Smooth muscle cell (in vitro differentiated cells): ENCODE results near the gene MPG. TPM values are rescaled to one million over a fixed set of nuclear protein-coding genes. Genes with fewer than 3 reads are reported as not detected.

Experiments
- DNase-seq: peaks from one replicate; lab custom pipeline; 2025; ENCODE audit not compliant: unreplicated experiment; lab: John Stamatoyannopoulos, UW
- H2AFZ ChIP-seq: fragments of 200-600 bp; sonication (generic); 2 replicates; pipeline ENCODE4 v1.6.0; 2016; ENCODE audit warnings: antibody characterized with exemption, low read depth, mild to moderate bottlenecking
- H3F3A ChIP-seq: fragments of 200-600 bp; sonication (generic); 2 replicates; pipeline ENCODE4 v1.6.0; 2017; ENCODE audit warnings: antibody characterized with exemption, low read depth
- H3K27ac ChIP-seq: fragments of 200-600 bp; sonication (generic); 2 replicates; pipeline ENCODE4 v1.5.1; 2016; ENCODE audit warnings: low read depth, mild to moderate bottlenecking
- H3K27me3 ChIP-seq: fragments of 200-600 bp; sonication (generic); 2 replicates; pipeline ENCODE4 v1.6.1; 2016; ENCODE audit warnings: low read depth, mild to moderate bottlenecking
- H3K36me3 ChIP-seq: fragments of 200-600 bp; sonication (generic); 2 replicates; pipeline ENCODE4 v1.5.1; 2016; ENCODE audit warnings: low read depth
- H3K4me1 ChIP-seq: fragments of 200-600 bp; sonication (generic); 2 replicates; pipeline ENCODE4 v1.5.1; 2016; ENCODE audit warnings: low read depth
- H3K4me2 ChIP-seq: fragments of 200-600 bp; sonication (generic); 2 replicates; pipeline ENCODE4 v1.6.0; 2016; ENCODE audit warnings: mild to moderate bottlenecking
- H3K4me3 ChIP-seq: fragments of 200-600 bp; sonication (generic); 2 replicates; pipeline ENCODE4 v1.5.1; 2016; ENCODE audit warnings: mild to moderate bottlenecking
- H3K79me2 ChIP-seq: fragments of 200-600 bp; sonication (generic); 2 replicates; pipeline ENCODE4 v1.6.0; 2016; ENCODE audit warnings: low read depth, mild to moderate bottlenecking
- H3K9ac ChIP-seq: fragments of 200-600 bp; sonication (generic); 2 replicates; pipeline ENCODE4 v1.6.0; 2016; ENCODE audit warnings: low read depth
- H3K9me3 ChIP-seq: fragments of 200-600 bp; sonication (generic); replicated peaks from 2 replicates; pipeline ENCODE4 v1.5.1; 2016; ENCODE audit warnings: low read depth
- H4K20me1 ChIP-seq: fragments of 200-600 bp; sonication (generic); 2 replicates; pipeline ENCODE4 v1.6.0; 2016; ENCODE audit warnings: low read depth
- CTCF ChIP-seq: fragments of 200-600 bp; sonication (generic); IDR thresholded peaks from 2 replicates; pipeline ENCODE4 v1.5.1; 2017; ENCODE audit warnings: borderline replicate concordance, mild to moderate bottlenecking, antibody characterized with exemption; ENCODE audit not compliant: insufficient read depth, poor library complexity, severe bottlenecking
- WGBS: methylation state at CpG from one replicate; pipeline ENCODE4 v1.1.7; 2016; ENCODE audit warnings: low lambda C conversion rate; 5-methylcytosine and 5-hydroxymethylcytosine counted together
- polyA plus RNA-seq: library from polyadenylated mRNA; unstranded; fragments of >200 nt; fragmentation: Nextera tagmentation; extraction: Ambion mirVana; gene quantifications from 2 replicates; pipeline ENCODE4 v1.2.1, GENCODE V29; 2016
- total RNA-seq: library from RNA; depleted of rRNA; stranded (reverse); fragments of >200 nt; gene quantifications from 2 replicates; pipeline ENCODE4 v1.2.3, GENCODE V29; 2014

Gene MPG
- total and polyA plus RNA-seq, 2 experiments from 2014 or later = 84.7 to 120 TPM

- 92% methylated on average over 5 of the region's 5 CpGs for WGBS
- Histone ChIP-seq H4K20me1 (peaks cover 66% of the 10 kb centered on the region), H3K4me3 (no peak overlapping the region), H3K9me3 (no peaks in the 10 kb centered on the region), H3K27ac (no peak overlapping the region), H3K27me3 (no peaks in the 10 kb centered on the region), H3K9ac (no peak overlapping the region), H3F3A (no peaks in the 10 kb centered on the region), H2AFZ (no peak overlapping the region), H3K4me2 (no peak overlapping the region), H3K4me1 (no peaks in the 10 kb centered on the region), H3K79me2 (no peaks in the 10 kb centered on the region), H3K36me3 (no peaks in the 10 kb centered on the region)
- no peak for TF ChIP-seq CTCF
- no peak for DNase-seq
These were observed 41.3 kb downstream of the MPG start for GRCh38 chr16:119295-119694.

DNA sequence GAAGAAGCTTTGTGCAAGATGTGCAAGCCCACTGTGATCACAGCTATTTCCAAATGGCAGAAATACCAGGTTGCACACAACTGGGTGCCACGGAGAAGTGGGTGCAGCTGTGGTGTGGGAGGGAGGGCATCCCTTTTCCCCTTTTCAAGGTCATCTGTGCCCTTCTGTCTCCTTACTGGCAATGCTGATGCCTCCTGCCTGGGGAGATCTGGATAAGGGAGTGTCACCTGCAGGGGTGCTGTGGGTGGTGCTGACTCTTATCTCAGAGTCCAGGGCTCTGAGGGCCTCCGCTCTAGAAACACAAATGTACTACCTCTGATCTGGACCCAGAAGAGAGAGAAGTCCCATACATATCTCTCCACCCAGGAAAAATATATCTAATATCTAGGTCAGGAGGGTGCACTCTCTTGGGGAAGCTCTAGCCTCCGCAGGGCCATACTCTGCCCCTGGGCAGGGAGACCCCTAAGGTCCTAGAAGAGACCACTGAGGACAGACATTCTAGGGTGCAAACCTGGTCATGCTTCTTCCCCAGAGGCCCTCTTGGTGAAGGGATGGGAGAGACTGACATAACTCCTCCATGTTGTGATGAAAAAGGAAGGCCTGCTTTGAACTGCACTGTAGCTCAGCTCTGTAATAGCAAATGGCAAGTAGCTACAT is 41.9 kb downstream of the MPG start:
- Histone ChIP-seq H3K27me3 (no peaks in the 10 kb centered on the region), H3K9me3 (no peaks in the 10 kb centered on the region), H4K20me1 (peaks cover 73% of the 10 kb centered on the region), H3K36me3 (no peaks in the 10 kb centered on the region), H3K27ac (no peak overlapping the region), H3K4me1 (no peaks in the 10 kb centered on the region), H3K9ac (no peak overlapping the region), H3K4me3 (no peak overlapping the region), H3K4me2 (no peak overlapping the region), H3F3A (no peaks in the 10 kb centered on the region), H2AFZ (no peak overlapping the region), H3K79me2 (no peaks in the 10 kb centered on the region)
- TF ChIP-seq CTCF = no peak
- no peak for DNase-seq
- WGBS = 98% methylated on average over 3 of the region's 3 CpGs

DNA sequence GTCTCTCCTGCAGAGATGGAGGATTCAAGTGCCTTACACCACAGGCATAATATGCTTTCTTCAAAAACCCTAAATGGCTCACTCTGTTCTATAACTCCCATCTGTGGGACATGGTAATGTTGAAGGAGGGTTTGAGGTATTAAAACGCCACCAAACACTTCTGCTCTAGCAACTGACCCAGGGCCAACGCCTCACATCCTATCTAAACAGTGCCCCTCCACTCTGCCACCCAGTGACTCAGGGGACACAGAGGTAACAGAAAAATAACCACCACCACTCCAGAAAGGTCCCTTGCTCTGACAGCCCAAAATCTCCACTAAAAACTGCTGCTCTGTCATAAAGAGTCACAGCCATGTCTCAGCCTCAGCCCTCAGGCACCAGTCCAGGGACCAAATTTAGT is 42.7 kb downstream of the MPG start:
- Histone ChIP-seq H2AFZ (no peak overlapping the region), H3K9ac (no peak overlapping the region), H3K4me1 (no peaks in the 10 kb centered on the region), H3K27ac (no peak overlapping the region), H3K36me3 (no peaks in the 10 kb centered on the region), H3K27me3 (no peaks in the 10 kb centered on the region), H3K4me2 (no peak overlapping the region), H3K9me3 (no peaks in the 10 kb centered on the region), H3K4me3 (no peak overlapping the region), H3F3A (no peaks in the 10 kb centered on the region), H4K20me1 (peaks cover 81% of the 10 kb centered on the region), H3K79me2 (no peaks in the 10 kb centered on the region)
- TF ChIP-seq CTCF = no peak
- WGBS = 100% methylated on average over 2 of the region's 2 CpGs
- no peak for DNase-seq

DNA sequence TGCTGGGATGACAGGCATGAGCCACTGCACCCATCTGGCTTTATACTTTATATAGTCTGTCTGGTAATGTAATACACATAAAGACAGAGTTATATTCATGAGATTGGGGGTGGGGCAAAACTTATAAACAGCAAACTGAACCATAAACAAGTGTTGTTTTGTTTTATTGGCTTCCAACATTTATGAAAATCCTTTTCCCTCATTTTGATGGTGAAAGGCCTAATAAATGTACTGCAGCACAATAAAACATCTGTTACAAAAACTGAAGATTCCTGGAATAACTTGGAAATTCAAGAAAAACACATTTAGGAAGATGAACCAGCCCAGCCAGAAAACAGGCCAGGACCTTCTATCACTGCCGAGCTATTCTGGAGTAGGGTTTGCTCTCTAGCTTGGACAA is 44.3 kb downstream of the MPG start:
- Histone ChIP-seq H4K20me1 (peaks cover 91% of the 10 kb centered on the region), H3K27ac (no peak overlapping the region)
- DNase-seq = no peak

More for the DNA sequence above, 44.3 kb downstream of the MPG start:
- H3K9me3 ChIP-seq = no peaks in the 10 kb centered on the region
- H3K36me3 ChIP-seq = no peaks in the 10 kb centered on the region
- no peak overlapping the region for H2AFZ ChIP-seq
- H3K79me2 ChIP-seq = no peaks in the 10 kb centered on the region
- no peak for TF ChIP-seq CTCF
- H3K27me3 ChIP-seq = no peaks in the 10 kb centered on the region
- H3K9ac ChIP-seq = no peak overlapping the region
- no peak overlapping the region for H3K4me2 ChIP-seq
- WGBS = 96% methylated on average over 1 of the region's 1 CpG
- no peak overlapping the region for H3K4me3 ChIP-seq
- H3F3A ChIP-seq = no peaks in the 10 kb centered on the region
- H3K4me1 ChIP-seq = no peaks in the 10 kb centered on the region
